Omental fat pad (tissue), 4 donors: ENCODE measurements around the gene DSTYK. TPM values are rescaled to one million over a fixed set of nuclear protein-coding genes. Genes with fewer than 3 reads are reported as not detected.

Experiments
- ATAC-seq: fragments of 150-250 bp; one replicate; pipeline ENCODE4 v1.9.1; 2016; ENCODE audit warnings: mild to moderate bottlenecking, moderate library complexity; ENCODE audit not compliant: low FRiP score
- DNase-seq: peaks from one replicate; pipeline ENCODE4 v3.0.0-alpha.2; 2019; ENCODE audit warnings: low spot score
- CTCF ChIP-seq, 3 donors: fragments of 450-650 bp; IDR thresholded peaks; one replicate each; pipeline ENCODE4 v1.5.1; 2016 to 2017; ENCODE audit warnings: antibody characterized with exemption in 3 of 3, mild to moderate bottlenecking in 3 of 3, moderate library complexity in 2 of 3
- total RNA-seq, 4 donors: library from RNA; depleted of rRNA; stranded (reverse); fragments of >200 nt; gene quantifications; one replicate each; pipeline ENCODE4 v1.1.0, GENCODE V29; 2016

DSTYK gene
- total RNA-seq, 4 donors from 2014 or later: 7.6 to 13.0 (median 11.4) TPM

GRCh38 chr1:205095422-205095821 lies 116.1 kb downstream of the DSTYK start:
- ATAC-seq: no peak
- DNase-seq: no peak
- TF ChIP-seq CTCF (IDR thresholded peaks at IDR 0.05): no peak

Other genes with a start within 250 kb of the DSTYK start
- gene CNTN2, start 168.5 kb downstream of the DSTYK start, total RNA-seq: under 1 TPM in 1 of 4 donors, not detected in 3; 0.47 TPM
- gene TMEM81, start 127.2 kb downstream of the DSTYK start, total RNA-seq: 1 to 10 TPM; 1.6 to 3.2 (median 2.3) TPM
- gene RBBP5, start 89.7 kb downstream of the DSTYK start, total RNA-seq: 10 to 100 TPM; 11.9 to 15.6 (median 12.8) TPM
- gene TMCC2, start 16.2 kb upstream of the DSTYK start, total RNA-seq: 1 to 10 TPM in 3 of 4 donors, under 1 TPM in 1; 0.96 to 4.9 (median 2.2) TPM
- gene NUAK2, start 110.0 kb upstream of the DSTYK start, total RNA-seq: 1 to 10 TPM; 1.1 to 5.4 (median 3.2) TPM
- not detected for gene KLHDC8A, start 145.2 kb upstream of the DSTYK start, total RNA-seq
- gene LEMD1, start 210.4 kb upstream of the DSTYK start, total RNA-seq: 1 to 10 TPM in 1 of 4 donors, not detected in 3; 1.7 TPM
- gene BLACAT1, start 244.3 kb upstream of the DSTYK start, total RNA-seq: under 1 TPM in 2 of 4 donors, not detected in 2; 0.36 to 0.65 TPM